ENCODE data around the gene TAOK3. TPM values are rescaled to one million over a fixed set of nuclear protein-coding genes. Genes with fewer than 3 reads are reported as not detected.
"Not testable (repeated sequence)": the region's sequence is repeated elsewhere in the genome, so short reads cannot be mapped to it uniquely, and the experiment has no call there.

TAOK3 gene
- total RNA-seq, 2 donors from 2014 or later: 51.2 to 71.5 TPM

DNA sequence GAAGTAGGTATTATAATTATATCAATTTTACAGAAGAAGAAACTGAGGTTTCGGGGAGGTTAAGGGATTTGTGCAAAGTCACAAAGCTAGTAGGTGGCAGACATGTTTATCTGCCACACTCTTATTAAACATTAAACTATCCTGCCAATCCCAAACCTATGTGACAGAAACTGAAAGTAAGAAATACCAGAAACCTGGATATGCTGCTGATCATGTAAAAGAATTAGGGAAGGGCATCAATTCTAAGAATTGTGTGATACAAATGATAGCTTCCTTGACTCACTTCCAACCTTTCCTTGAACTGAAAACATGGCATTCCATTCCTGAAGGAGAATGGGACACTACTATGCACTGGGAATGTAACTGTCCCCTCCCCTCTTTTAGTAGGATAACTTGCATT is 16.9 kb downstream of the TAOK3 start:
- ATAC-seq: no peak
- DNase-seq (ENCODE audit: low spot score in 2 of 2): no peak
- peaks cover 0 to 8% of the 10 kb centered on the region in 2 donors for H3K9me3 Mint-ChIP-seq
- peaks cover 4 to 30% of the 10 kb centered on the region in 2 donors for H3K36me3 Mint-ChIP-seq
- H3K27ac Mint-ChIP-seq: no peak overlapping the region

DNA sequence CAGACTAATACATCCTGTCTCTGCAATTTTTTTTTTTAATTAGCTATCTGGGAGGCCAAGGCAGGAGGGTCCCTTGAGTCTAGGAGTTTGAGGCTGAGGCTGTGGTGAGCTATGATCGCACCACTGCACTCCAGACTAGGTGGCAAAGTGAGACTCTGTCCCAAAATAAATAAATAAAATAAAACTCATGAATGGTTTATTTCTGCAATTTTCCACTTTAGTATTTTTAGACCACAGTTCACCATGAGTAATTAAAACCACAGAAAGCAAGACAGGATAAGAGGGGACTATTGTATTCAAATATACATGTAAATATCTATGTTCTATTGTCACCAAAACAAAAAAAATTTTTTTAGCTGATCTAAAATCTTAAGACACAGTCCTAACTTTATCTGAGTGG is 17.8 kb downstream of the TAOK3 start:
- H3K36me3 Mint-ChIP-seq: peaks cover 4 to 30% of the 10 kb centered on the region in 2 donors
- no peak for ATAC-seq
- no peak overlapping the region for H3K27ac Mint-ChIP-seq
- no peak for DNase-seq (ENCODE audit: low spot score in 2 of 2)
- peaks cover 0 to 8% of the 10 kb centered on the region in 2 donors for H3K9me3 Mint-ChIP-seq

DNA sequence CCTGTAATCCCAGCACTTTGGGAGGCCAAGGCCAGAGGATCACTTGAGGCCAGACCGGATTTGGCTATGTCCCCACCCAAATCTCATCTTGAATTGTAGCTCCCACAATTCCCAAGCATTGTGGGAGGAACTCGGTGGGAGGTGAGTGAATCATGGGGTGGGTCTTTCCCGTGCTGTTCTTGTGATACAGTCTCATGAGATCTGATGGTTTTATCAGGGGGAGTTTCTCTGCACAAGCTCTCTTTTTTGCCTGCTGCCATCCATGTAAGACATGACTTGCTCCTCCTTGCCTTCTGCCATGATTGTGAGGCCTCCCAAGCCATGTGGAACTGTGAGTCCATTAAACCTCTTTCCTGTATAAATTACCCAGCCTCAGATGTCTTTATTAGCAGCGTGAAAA is 18.2 kb downstream of the TAOK3 start:
- H3K27ac Mint-ChIP-seq; DNase-seq (ENCODE audit: low spot score in 2 of 2); ATAC-seq; H3K9me3 Mint-ChIP-seq: not testable (repeated sequence)
- H3K36me3 Mint-ChIP-seq: peaks cover 4 to 30% of the 10 kb centered on the region in 2 donors

DNA sequence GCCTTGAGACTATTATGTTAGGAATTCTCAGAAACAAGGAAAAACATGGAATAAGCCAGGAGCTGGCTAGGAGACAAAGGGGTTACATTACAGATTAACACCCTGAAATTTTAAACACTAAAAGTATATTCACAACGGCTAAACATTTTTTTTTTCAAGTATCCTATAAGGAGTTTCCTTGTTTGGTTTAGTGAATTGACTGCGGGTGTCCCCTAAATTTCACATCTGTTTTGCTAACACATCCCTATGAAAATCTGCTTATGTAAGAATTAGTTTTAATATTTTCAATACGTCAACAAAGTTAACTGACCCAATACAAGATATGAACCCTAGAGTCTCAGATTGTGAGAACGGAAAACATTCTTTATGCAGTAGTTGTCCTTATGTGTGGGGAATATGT is 19.0 kb downstream of the TAOK3 start:
- no peak for DNase-seq (ENCODE audit: low spot score in 2 of 2)
- no peak for ATAC-seq
- no peak overlapping the region for H3K27ac Mint-ChIP-seq
- peaks cover 4 to 30% of the 10 kb centered on the region in 2 donors for H3K36me3 Mint-ChIP-seq
- peaks cover 0 to 8% of the 10 kb centered on the region in 2 donors for H3K9me3 Mint-ChIP-seq

DNA sequence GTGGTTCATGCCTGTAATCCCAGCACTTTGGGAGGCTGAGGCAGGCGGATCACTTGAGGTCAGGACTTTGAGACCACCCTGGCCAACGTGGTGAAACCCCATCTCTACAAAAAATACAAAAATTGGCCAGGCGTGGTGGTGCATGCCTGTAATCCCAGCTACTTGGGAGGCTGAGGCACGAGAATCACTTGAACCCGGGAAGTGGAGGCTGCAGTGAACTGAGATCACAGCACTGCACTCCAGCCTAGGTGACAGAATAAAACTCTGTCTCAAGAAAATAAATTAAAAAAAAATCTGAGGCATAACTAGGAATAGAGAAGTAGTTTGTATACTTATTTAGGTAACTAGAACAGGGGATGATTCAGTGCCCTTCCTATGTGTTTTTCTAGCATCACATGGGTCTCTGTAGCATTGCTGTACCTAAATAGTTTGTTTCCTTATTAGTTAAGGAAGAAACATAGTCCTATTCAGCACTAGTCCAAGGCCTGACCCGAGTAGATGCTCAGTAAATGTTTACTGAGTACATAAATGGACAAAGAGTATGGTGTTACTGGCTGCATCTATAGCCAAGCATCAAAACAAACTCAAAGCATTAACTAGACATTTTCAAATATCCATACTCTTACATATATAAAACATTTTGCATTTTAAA is 21.7 kb downstream of the TAOK3 start:
- ATAC-seq (no peak), DNase-seq (ENCODE audit: low spot score in 2 of 2) (no peak)
- peaks cover 4 to 30% of the 10 kb centered on the region in 2 donors for H3K36me3 Mint-ChIP-seq
- no peak overlapping the region for H3K27ac Mint-ChIP-seq
- H3K9me3 Mint-ChIP-seq: peaks cover 0 to 8% of the 10 kb centered on the region in 2 donors

DNA sequence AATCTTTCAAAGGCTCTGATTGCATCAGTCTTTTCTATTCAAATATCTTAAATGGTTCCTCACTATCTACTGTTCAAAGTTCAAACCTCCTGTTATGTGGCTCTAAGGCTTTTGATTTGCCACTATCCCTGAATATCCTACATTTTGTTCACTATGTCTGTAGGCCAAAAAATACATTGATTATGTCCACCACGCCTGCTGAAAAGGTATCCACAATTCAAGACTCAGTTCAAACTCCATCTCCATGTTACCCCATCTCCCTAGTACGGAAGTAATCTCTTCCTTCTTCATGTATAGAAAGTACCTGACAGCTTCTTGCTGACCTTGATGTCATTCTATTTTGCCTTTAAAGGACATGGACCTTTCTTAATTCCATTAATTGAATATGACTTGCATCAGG is 24.8 kb downstream of the TAOK3 start:
- no peak for ATAC-seq
- no peak overlapping the region for H3K27ac Mint-ChIP-seq

DNA sequence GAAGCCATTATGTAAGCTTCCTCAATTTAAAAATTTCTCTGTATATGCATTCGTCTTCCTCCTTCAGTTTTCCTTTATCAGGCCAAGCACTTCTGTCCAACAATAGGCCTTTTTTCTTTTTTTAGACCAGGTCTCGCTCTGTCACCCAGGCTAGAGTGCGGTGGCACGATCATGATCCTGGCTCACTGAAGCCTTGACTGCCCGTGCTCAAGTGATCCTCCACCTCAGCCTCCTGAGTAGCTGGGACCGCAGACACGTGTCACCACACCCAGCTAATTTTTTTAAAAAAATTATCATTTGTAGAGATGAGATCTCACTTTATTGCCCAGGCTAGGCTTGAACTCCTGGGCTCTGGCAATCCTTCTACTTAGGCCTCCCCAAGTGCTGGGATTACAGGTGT is 25.8 kb downstream of the TAOK3 start:
- Mint-ChIP-seq H3K9me3 (no peaks in the 10 kb centered on the region), H3K27ac (no peak overlapping the region), H3K36me3 (no peaks in the 10 kb centered on the region)
- ATAC-seq (no peak), DNase-seq (ENCODE audit: low spot score in 2 of 2) (no peak)

More for the DNA sequence above, 24.8 kb downstream of the TAOK3 start:
- Mint-ChIP-seq H3K9me3 (no peaks in the 10 kb centered on the region), H3K36me3 (peaks cover under 1 to 2% of the 10 kb centered on the region in 2 donors)
- no peak for DNase-seq (ENCODE audit: low spot score in 2 of 2)

DNA sequence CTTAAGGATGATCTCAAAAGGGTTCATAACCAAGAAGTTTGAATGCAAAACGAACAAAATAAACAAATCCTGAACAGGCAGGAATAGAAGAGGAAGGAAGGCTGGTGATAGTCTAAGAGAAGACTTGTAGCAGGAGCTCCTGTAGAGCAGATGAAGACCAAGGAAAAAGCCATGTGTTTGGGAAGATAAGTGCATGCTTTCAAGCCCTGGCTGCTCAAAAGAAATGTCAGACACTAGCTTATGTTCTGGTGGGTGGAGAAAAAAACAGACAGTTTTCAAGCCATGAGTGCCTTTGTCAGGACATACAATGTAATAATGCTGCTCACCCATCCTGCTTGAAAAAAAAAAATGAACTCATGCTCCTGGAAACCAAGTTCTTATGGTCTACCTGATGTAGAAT is 27.4 kb downstream of the TAOK3 start:
- DNase-seq (ENCODE audit: low spot score in 2 of 2): no peak
- ATAC-seq: no peak
- H3K27ac Mint-ChIP-seq: no peak overlapping the region
- no peaks in the 10 kb centered on the region for H3K9me3 Mint-ChIP-seq
- H3K36me3 Mint-ChIP-seq: no peaks in the 10 kb centered on the region

DNA sequence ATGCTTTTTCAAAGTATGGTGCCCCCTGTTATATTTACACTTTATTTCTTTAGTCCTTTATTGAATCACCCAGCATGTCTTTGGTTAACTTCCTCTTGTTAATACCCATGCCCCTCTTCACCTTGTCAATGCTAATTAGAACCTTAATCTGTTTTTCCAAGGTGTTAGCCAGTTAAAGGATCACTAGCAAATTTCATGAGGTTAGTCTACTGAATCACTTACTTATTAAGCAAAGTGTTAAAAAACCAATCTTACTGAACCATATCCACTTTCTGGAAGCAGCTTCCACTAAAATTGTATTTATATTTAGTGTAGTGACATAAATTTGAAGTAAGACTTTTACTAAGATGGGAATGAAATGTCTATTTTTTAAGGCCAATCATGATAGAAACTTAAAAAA is 27.9 kb downstream of the TAOK3 start:
- H3K36me3 Mint-ChIP-seq: peaks cover 0 to 4% of the 10 kb centered on the region in 2 donors
- H3K27ac Mint-ChIP-seq: no peak overlapping the region
- DNase-seq (ENCODE audit: low spot score in 2 of 2): no peak
- H3K9me3 Mint-ChIP-seq: no peaks in the 10 kb centered on the region
- ATAC-seq: no peak

DNA sequence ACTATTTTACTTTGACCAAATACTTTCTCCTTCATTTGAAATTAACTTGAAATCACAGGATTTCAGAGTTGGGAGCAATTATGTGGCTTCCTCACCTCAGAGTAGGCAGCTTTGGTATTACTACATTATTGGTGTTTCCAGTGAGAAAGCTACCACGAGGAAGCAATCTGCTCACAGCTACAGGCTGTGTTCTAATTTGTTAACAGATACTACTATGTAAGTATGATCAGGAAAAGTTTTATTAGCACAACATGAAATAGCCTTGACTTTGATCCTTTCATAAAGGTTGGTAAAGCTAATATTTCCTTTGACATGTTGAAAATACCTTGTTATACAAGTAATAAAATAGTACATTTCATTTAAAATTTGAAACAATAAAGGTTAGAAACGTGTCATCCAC is 30.6 kb downstream of the TAOK3 start:
- Mint-ChIP-seq H3K27ac (no peak overlapping the region), H3K9me3 (no peaks in the 10 kb centered on the region), H3K36me3 (peaks cover 0 to 7% of the 10 kb centered on the region in 2 donors)
- DNase-seq (ENCODE audit: low spot score in 2 of 2): no peak
- no peak for ATAC-seq

DNA sequence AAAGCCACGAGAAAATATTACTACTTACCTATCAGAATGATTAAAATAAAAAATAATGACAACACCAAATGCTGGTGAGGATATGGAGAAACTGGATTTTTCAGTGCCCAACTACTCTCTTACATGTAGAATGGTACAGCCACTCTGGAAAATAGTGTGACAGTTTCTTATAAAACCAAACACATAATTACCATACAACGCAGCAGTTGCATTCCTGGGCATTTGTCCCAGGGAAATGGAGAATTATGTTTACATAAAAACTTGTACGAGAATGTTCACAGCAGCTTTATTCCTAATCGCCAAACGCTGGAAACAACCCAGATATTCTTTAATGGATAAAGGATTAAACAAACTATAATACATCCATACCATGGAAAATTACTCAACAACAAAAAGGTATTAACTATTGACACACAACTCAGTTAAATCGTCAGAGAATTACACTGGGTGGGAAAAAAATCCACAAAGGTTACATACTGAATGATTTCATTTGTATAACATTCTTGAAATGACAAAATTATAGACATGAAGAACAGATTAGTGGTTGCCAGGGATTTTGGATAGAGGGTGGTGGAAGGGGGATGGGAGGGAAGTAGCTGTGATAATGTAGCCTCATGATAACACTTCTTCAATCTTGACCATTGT is 35.4 kb downstream of the TAOK3 start:
- H3K36me3 Mint-ChIP-seq: peaks cover 0 to 22% of the 10 kb centered on the region in 2 donors
- ATAC-seq: no peak
- no peak overlapping the region for H3K27ac Mint-ChIP-seq
- H3K9me3 Mint-ChIP-seq: peaks cover 0 to 5% of the 10 kb centered on the region in 2 donors
- no peak for DNase-seq (ENCODE audit: low spot score in 2 of 2)

DNA sequence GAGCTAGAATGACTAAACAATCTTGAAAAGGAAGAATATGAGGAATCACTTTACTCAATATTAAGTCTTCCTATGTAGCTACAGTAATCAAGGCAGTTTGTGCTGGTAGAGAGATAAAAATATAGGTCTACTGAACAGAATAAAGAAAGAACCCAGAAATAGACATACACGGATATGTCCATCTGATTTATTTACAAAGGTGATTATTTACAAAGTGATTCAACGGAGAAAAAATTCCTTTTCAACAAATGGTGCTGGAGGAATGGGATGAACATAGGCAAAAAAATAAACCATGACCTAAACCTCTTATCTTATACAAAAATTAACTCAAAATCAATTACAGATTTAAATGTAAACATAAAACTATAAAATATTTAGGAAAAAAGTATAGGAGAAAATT is 36.6 kb downstream of the TAOK3 start:
- H3K9me3 Mint-ChIP-seq: peaks cover 0 to 5% of the 10 kb centered on the region in 2 donors
- DNase-seq (ENCODE audit: low spot score in 2 of 2) (no peak), ATAC-seq (no peak)
- peaks cover 0 to 22% of the 10 kb centered on the region in 2 donors for H3K36me3 Mint-ChIP-seq
- no peak overlapping the region for H3K27ac Mint-ChIP-seq

DNA sequence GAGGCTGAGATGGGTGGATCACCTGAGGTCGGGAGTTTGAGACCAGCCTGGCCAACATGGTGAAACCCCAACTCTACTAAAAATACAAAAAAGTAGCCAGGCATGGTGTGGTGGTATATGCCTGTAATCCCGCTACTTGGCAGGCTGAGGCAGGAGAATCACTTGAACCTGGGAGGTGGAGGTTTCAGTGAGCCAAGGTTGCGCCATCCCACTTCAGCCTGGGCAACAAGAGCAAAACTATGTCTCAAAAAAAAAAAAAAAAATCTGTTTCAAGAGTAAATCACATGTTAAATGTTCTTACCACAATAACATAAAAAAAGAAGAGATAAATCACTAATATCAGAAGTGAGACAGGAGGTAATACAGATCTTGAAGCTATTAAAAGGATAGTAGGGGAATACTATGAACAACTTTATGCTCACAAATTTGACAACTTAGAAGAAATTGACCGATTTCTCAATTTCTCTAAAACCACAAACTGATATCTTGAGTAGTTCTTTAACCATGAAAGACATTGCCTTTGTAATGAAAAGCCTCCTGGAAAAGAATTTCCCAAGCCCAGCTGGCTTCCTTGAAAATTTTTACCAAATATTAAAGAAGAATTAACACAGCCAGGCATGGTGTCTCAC is 37.7 kb downstream of the TAOK3 start:
- DNase-seq (ENCODE audit: low spot score in 2 of 2): no peak
- Mint-ChIP-seq H3K36me3 (peaks cover 0 to 27% of the 10 kb centered on the region in 2 donors), H3K9me3 (peaks cover 0 to 5% of the 10 kb centered on the region in 2 donors), H3K27ac (no peak overlapping the region)
- no peak for ATAC-seq

DNA sequence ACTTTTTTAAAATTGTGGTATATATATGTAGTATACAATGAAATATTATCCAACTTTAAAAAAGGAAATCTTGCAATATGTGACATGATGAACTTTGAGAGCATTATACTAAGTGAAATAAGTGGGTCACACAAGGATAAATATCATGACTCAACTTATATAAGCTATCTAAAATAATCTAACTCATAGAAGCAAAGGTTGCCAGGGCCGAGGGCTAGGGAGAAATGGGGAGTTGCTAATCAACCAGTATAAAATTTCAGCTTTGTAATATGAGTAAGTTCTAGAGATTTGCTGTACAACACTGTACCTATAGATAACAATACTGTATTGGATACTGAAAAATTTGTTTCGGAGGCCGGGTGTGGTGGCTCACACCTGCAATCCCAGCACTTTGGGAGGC is 38.5 kb downstream of the TAOK3 start:
- Mint-ChIP-seq H3K36me3 (peaks cover 0 to 22% of the 10 kb centered on the region in 2 donors), H3K9me3 (peaks cover 0 to 5% of the 10 kb centered on the region in 2 donors), H3K27ac (no peak overlapping the region)
- no peak for ATAC-seq
- DNase-seq (ENCODE audit: low spot score in 2 of 2): no peak

DNA sequence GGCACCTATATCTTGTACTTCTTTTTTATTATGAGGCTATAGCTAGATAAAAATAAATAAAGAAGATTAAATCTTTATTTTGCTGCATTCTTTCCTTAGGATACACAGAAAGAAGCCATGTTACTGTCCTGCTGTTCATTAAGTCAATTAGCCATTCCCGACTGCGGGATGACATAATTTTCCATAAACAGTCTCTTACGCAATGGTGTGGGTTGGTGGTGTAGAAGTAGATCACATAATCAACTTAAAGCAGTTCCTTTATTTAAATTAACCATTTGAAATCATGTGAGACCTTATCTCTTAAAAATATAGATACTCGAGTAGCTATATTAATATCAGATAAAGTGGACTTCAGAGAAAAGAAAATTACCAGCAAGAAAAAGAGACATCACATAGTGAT is 40.2 kb downstream of the TAOK3 start:
- DNase-seq (ENCODE audit: low spot score in 2 of 2): no peak
- Mint-ChIP-seq H3K27ac (no peak overlapping the region), H3K36me3 (peaks cover 0 to 22% of the 10 kb centered on the region in 2 donors), H3K9me3 (peaks cover 0 to 5% of the 10 kb centered on the region in 2 donors)
- no peak for ATAC-seq

DNA sequence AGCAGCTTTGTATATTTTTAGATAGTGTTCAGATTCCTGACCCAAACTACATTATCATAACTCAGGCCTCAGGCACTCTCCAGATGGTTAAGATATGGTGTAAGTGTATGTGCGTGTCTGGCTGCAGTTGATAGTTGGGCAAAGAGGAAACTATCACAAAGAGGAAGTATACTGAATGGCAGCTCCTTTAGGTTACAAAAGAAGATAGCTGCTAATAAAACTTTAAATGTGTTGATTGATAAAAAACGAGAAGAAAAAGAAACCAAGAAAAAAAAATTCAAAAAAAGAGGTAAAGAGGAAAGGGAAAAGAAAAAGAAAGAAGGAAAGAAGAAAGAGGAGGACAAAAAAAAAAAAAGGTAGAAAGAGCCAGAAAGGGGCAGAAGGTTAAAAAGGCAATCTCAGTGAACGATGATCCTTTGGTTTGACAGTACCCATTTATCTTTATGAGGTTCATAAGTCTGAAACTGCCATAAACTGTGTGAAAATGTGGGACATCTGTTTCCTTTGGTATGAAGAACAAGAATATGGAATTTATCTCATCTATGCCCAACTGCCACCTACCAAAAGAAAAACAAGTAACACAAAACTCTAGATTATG is 42.2 kb downstream of the TAOK3 start:
- Mint-ChIP-seq H3K27ac (peak overlapping the region in 1 of 2 donors; percentile 1), H3K36me3 (peaks cover 0 to 20% of the 10 kb centered on the region in 2 donors), H3K9me3 (peaks cover 0 to 5% of the 10 kb centered on the region in 2 donors)
- ATAC-seq (no peak), DNase-seq (ENCODE audit: low spot score in 2 of 2) (no peak)

Data from activated naive CD4-positive, alpha-beta T cell treated with anti-CD3 and anti-CD28 coated beads, Interleukin-2, amount 50 U/mL, for 72 hours (primary cell).